Gastroesophageal sphincter (tissue), 4 donors: ENCODE results near the gene TAF4. TPM values are rescaled to one million over a fixed set of nuclear protein-coding genes. Genes with fewer than 3 reads are reported as not detected.
"Not testable (repeated sequence)": the region's sequence is repeated elsewhere in the genome, so short reads cannot be mapped to it uniquely, and the experiment has no call there.

Experiments
- ATAC-seq: fragments of 150-250 bp; one replicate; pipeline ENCODE4 v1.9.1; 2016; ENCODE audit warnings: mild to moderate bottlenecking, moderate library complexity
- H3K27ac ChIP-seq, 4 donors: fragments of 200-600 bp; sonication (generic) in 3 of 4; 1 replicate in 3 of 4; 2 replicates in 1 of 4; pipeline ENCODE4 v1.5.1; 2016 to 2019
- H3K27me3 ChIP-seq: fragments of 200-600 bp; sonication (generic); one replicate; pipeline ENCODE4 v1.5.1; 2019
- H3K36me3 ChIP-seq, 2 donors: fragments of 200-600 bp; sonication (generic); one replicate each; pipeline ENCODE4 v1.5.1; 2019; ENCODE audit warnings: control low read depth in 1 of 2
- H3K4me1 ChIP-seq, 3 donors: fragments of 200-600 bp; sonication (generic); 1 replicate in 2 of 3; 2 replicates in 1 of 3; pipeline ENCODE4 v1.5.1; 2016 to 2019; ENCODE audit warnings: control low read depth in 2 of 3
- H3K4me3 ChIP-seq, 2 donors: fragments of 200-600 bp; sonication (generic); one replicate each; pipeline ENCODE4 v1.5.1; 2019; ENCODE audit warnings: mild to moderate bottlenecking in 1 of 2, moderate library complexity in 1 of 2
- H3K9me3 ChIP-seq, 3 donors: fragments of 200-600 bp; sonication (generic); one replicate each; pipeline ENCODE4 v1.5.1; 2017 to 2019; ENCODE audit warnings: control low read depth in 2 of 3
- EP300 ChIP-seq: sonication (generic); formaldehyde crosslinking; IDR thresholded peaks from one replicate; pipeline ENCODE4 v1.6.1; 2017; ENCODE audit warnings: antibody characterized with exemption, mild to moderate bottlenecking
- POLR2A ChIP-seq, 2 donors: fragments of 450-650 bp; IDR thresholded peaks; one replicate each; pipeline ENCODE4 v1.6.1; 2017; ENCODE audit warnings: antibody characterized with exemption in 2 of 2, mild to moderate bottlenecking in 2 of 2, moderate library complexity in 1 of 2
- POLR2AphosphoS5 ChIP-seq: sonication (generic); formaldehyde crosslinking; IDR thresholded peaks from one replicate; pipeline ENCODE4 v1.6.1; 2017; ENCODE audit warnings: antibody characterized with exemption
- WGBS, 2 donors: methylation state at CpG; one replicate each; pipeline ENCODE4 v1.1.5; 2018; ENCODE audit warnings: low coverage in 1 of 2; 5-methylcytosine and 5-hydroxymethylcytosine counted together
- total RNA-seq, 4 donors: library from RNA; depleted of rRNA; stranded (reverse); fragments of >200 nt; gene quantifications; one replicate each; pipeline ENCODE4 v1.1.0, GENCODE V29; 2016
- TF ChIP-seq, protein P1 (sequence below), 4 experiments: fragments of 200-600 bp in 2 of 4; fragments of 450-650 bp in 2 of 4; sonication (generic) in 1 of 4; IDR thresholded peaks; one replicate each; pipeline ENCODE4 v1.5.1; 2017 to 2019; ENCODE audit warnings: antibody characterized with exemption in 4 of 4, mild to moderate bottlenecking in 2 of 4, moderate library complexity in 2 of 4

TAF4 gene
- total RNA-seq, 4 donors from 2014 or later, result 7.6 to 19.9 (median 15.5) TPM

DNA sequence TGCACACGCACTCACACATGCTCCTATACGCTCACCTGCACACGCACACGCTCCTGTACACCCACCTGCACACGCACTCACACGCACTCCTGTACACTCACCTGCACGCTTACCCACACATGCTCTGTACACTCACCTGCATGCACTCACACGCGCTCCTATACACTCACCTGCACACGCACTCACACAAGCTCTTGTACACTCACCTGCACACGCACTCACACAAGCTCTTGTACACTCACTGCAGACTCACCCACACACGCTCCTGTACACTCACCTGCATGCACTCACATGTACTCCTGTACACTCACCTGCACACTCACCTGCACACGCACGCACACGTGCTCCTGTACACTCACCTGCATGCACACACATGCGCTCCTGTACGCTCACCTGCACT lies 22.0 kb upstream of the TAF4 start:
- TF ChIP-seq, protein P1, sequence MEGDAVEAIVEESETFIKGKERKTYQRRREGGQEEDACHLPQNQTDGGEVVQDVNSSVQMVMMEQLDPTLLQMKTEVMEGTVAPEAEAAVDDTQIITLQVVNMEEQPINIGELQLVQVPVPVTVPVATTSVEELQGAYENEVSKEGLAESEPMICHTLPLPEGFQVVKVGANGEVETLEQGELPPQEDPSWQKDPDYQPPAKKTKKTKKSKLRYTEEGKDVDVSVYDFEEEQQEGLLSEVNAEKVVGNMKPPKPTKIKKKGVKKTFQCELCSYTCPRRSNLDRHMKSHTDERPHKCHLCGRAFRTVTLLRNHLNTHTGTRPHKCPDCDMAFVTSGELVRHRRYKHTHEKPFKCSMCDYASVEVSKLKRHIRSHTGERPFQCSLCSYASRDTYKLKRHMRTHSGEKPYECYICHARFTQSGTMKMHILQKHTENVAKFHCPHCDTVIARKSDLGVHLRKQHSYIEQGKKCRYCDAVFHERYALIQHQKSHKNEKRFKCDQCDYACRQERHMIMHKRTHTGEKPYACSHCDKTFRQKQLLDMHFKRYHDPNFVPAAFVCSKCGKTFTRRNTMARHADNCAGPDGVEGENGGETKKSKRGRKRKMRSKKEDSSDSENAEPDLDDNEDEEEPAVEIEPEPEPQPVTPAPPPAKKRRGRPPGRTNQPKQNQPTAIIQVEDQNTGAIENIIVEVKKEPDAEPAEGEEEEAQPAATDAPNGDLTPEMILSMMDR (IDR thresholded peaks at IDR 0.05), result no peak
- TF ChIP-seq EP300 (no peak), POLR2A (IDR thresholded peaks at IDR 0.05) (no peak), POLR2AphosphoS5 (no peak)
- ATAC-seq, result no peak
- 81 to 83% methylated on average over 14 to 17 of the region's 17 CpGs for WGBS, 2 donors

GRCh38 chr20:62087227-62087626 lies 21.5 kb upstream of the TAF4 start:
- Histone ChIP-seq H3K27ac (no peak overlapping the region), H3K36me3 (no peaks in the 10 kb centered on the region), H3K27me3 (peaks cover 58% of the 10 kb centered on the region), H3K9me3 (no peaks in the 10 kb centered on the region), H3K4me3 (no peak overlapping the region), H3K4me1 (no peaks in the 10 kb centered on the region)
- no peak for ATAC-seq
- TF ChIP-seq POLR2A (IDR thresholded peaks at IDR 0.05), result no peak
- no peak for TF ChIP-seq EP300
- no peak for TF ChIP-seq POLR2AphosphoS5
- TF ChIP-seq, protein P1 (IDR thresholded peaks at IDR 0.05), result no peak
- WGBS, 2 donors, result 28 to 42% methylated on average over 5 to 8 of the region's 11 CpGs

More for the DNA sequence above, 22.0 kb upstream of the TAF4 start:
- H3K9me3 ChIP-seq, result no peaks in the 10 kb centered on the region
- no peaks in the 10 kb centered on the region for H3K36me3 ChIP-seq
- H3K4me1 ChIP-seq, result no peaks in the 10 kb centered on the region
- H3K27ac ChIP-seq, result no peak overlapping the region
- peaks cover 62% of the 10 kb centered on the region for H3K27me3 ChIP-seq
- H3K4me3 ChIP-seq, result no peak overlapping the region

DNA sequence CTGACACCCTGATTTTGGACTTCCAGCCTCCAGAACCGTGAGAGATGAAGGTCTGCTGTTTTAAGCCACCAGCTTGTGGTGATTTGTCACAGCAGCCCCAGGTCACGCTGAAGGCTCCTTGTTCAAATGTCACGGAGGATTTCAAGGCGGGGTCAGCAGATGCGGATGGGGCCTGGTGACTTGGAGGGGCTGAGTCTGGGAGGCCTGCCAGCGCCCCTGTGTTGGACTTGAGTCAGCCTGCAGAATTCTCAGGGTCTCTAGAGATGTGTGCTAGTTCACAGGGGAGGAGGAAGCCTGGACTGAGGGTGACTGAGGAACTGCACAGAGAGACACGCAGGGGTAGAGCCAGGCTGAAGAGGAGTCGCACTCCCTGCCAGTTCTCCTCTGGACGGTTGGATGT lies 19.5 kb upstream of the TAF4 start:
- no peak for ATAC-seq
- WGBS, 2 donors, result 83 to 87% methylated on average over 3 to 4 of the region's 9 CpGs
- TF ChIP-seq, protein P1 (IDR thresholded peaks at IDR 0.05), result no peak
- no peak for TF ChIP-seq POLR2A (IDR thresholded peaks at IDR 0.05)
- Histone ChIP-seq H3K9me3 (no peaks in the 10 kb centered on the region), H3K4me1 (no peaks in the 10 kb centered on the region), H3K36me3 (no peaks in the 10 kb centered on the region), H3K27ac (no peak overlapping the region), H3K4me3 (no peak overlapping the region), H3K27me3 (peaks cover 50% of the 10 kb centered on the region)

- not testable (repeated sequence) for ATAC-seq, H3K36me3 ChIP-seq, H3K9me3 ChIP-seq, H3K4me3 ChIP-seq, H3K27ac ChIP-seq, H3K4me1 ChIP-seq
- peaks cover 54% of the 10 kb centered on the region for H3K27me3 ChIP-seq
- 83 to 88% methylated on average over 2 to 6 of the region's 9 CpGs for WGBS, 2 donors
Observed at GRCh38 chr20:62084224-62084623, 18.5 kb upstream of the TAF4 start.

DNA sequence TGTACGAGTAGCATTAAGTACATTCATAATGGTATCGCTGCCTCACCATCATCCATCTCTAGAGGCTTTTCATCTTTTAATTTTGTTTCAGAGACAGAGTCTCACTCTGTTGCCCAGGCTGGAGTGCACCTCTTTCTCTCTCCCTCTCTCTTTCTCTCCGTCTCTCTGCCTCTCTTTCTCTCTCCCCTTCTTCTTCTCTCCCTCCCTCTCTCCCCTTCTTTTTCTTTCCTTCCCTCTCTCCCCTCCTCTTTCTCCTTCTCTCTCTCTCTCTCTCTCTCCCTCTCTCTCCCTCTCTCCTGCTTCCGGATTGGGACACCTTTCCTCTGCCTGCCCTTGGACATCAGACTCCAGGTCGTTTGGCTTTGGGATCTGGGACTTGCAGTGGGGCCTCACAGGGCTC lies 17.6 kb upstream of the TAF4 start:
- Histone ChIP-seq H3K27me3 (peaks cover 51% of the 10 kb centered on the region), H3K36me3 (no peaks in the 10 kb centered on the region), H3K27ac (no peak overlapping the region), H3K9me3 (peaks cover 0 to 12% (median 0%) of the 10 kb centered on the region in 3 donors), H3K4me1 (no peaks in the 10 kb centered on the region), H3K4me3 (no peak overlapping the region)
- TF ChIP-seq, protein P1 (IDR thresholded peaks at IDR 0.05), result no peak
- ATAC-seq, result no peak
- WGBS, 2 donors, result 58 to 79% methylated on average over 3 to 5 of the region's 5 CpGs
